HCT116 (cell line): ENCODE data around the gene KCND2. TPM values are rescaled to one million over a fixed set of nuclear protein-coding genes. Genes with fewer than 3 reads are reported as not detected.

Experiments
- ATAC-seq: fragments of 200-7000 bp; cut with Tn5 transposase; 2 replicates; pipeline ENCODE4 v1.9.1; 2020; ENCODE audit warnings: mild to moderate bottlenecking, moderate library complexity
- BruUV-seq: library from RNA; stranded (reverse); fragments of 400-500 nt; replicated peaks from 2 replicates; lab custom pipeline; 2021; lab: Mats Ljungman, UMichigan
- CTCF ChIA-PET: fragments of 300-600 bp; sonication (Branson Sonifier 250); formaldehyde crosslinking; loops from one replicate; lab custom pipeline; 2021; ENCODE audit warnings: antibody characterized with exemption; lab: Charles Lee
- POLR2A ChIA-PET: fragments of 300-600, 350-600 bp; sonication (Branson Sonifier 250); formaldehyde crosslinking; loops from one replicate; lab custom pipeline; 2021; ENCODE audit warnings: antibody characterized with exemption; lab: Charles Lee
- RAD21 ChIA-PET, 2 experiments: fragments of 300-600 bp; sonication (Branson Sonifier 250); formaldehyde crosslinking; loops; one replicate each; lab custom pipeline; 2023; ENCODE audit warnings: low total read pairs in 2 of 2; ENCODE audit not compliant: uncharacterized antibody in 2 of 2, unreplicated experiment in 2 of 2, low non-redundant PET in 1 of 2; lab: Charles Lee
- DNase-seq: peaks from one replicate; pipeline ENCODE4 v3.0.0-alpha.2; 2010; ENCODE audit warnings: low read depth, low spot score
- H2AFZ ChIP-seq: fragments of 200-600 bp; shearing (Covaris generic), sonication (generic); 2 replicates; pipeline ENCODE4 v1.6.1; 2017; ENCODE audit warnings: low read depth, mixed run types, mixed read lengths, antibody characterized with exemption, low read length; ENCODE audit not compliant: poor library complexity, severe bottlenecking
- H3K27ac ChIP-seq: 2 replicates; pipeline ENCODE4 v1.5.1; 2012; ENCODE audit warnings: low read depth, low read length
- H3K27me3 ChIP-seq: fragments of 200-600 bp; sonication (generic); 2 replicates; pipeline ENCODE4 v1.6.1; 2016; ENCODE audit warnings: mixed run types, low read length, mixed read lengths; ENCODE audit not compliant: insufficient read depth
- H3K36me3 ChIP-seq, 2 experiments: fragments of 200-500 bp in 1 of 2; fragments of 200-600 bp in 1 of 2; sonication (Bioruptor generic) in 1 of 2; sonication (generic) in 1 of 2; 2 replicates each; pipeline versions ENCODE4 v1.5.1 to v1.6.1; 2014 to 2016; ENCODE audit warnings: low read length in 2 of 2, inconsistent platforms in 1 of 2, mixed read lengths in 1 of 2, mixed run types in 1 of 2; ENCODE audit not compliant: insufficient read depth in 2 of 2, control insufficient read depth in 1 of 2
- H3K4me1 ChIP-seq, 2 experiments: fragments of 200-600 bp in 1 of 2; sonication (generic) in 1 of 2; 2 replicates each; pipeline versions ENCODE4 v1.5.1 to v1.6.1; 2012 to 2017; ENCODE audit warnings: low read length in 2 of 2, inconsistent platforms in 1 of 2, mild to moderate bottlenecking in 1 of 2, mixed read lengths in 1 of 2, mixed run types in 1 of 2, moderate library complexity in 1 of 2; ENCODE audit not compliant: insufficient read depth in 2 of 2, control insufficient read depth in 1 of 2
- H3K4me2 ChIP-seq: fragments of 200-600 bp; sonication (generic); 2 replicates; pipeline ENCODE4 v1.6.1; 2017; ENCODE audit warnings: mixed run types, low read length, mixed read lengths
- H3K4me3 ChIP-seq, 2 experiments: fragments of 200-600 bp in 1 of 2; sonication (generic) in 1 of 2; replicated peaks in 1 of 2; 2 replicates each; pipeline ENCODE4 v1.5.1; 2011 to 2016; ENCODE audit warnings: low read length in 2 of 2, control low read depth in 1 of 2, low read depth in 1 of 2, mild to moderate bottlenecking in 1 of 2, mixed read lengths in 1 of 2, mixed run types in 1 of 2
- H3K79me2 ChIP-seq: fragments of 200-600 bp; sonication (generic); 2 replicates; pipeline ENCODE4 v1.6.1; 2017; ENCODE audit warnings: mild to moderate bottlenecking, mixed run types, low read length, moderate library complexity, mixed read lengths; ENCODE audit not compliant: insufficient read depth
- H3K9ac ChIP-seq: fragments of 200-600 bp; sonication (generic); 2 replicates; pipeline ENCODE4 v1.6.1; 2016; ENCODE audit warnings: low read length, mixed read lengths
- H3K9me2 ChIP-seq: fragments of 200-600 bp; sonication (generic), shearing (Covaris generic); 2 replicates; pipeline ENCODE4 v1.6.1; 2017; ENCODE audit warnings: mixed run types, mild to moderate bottlenecking, moderate library complexity; ENCODE audit not compliant: insufficient read depth
- H3K9me3 ChIP-seq, 2 experiments: fragments of 200-500 bp in 1 of 2; fragments of 200-600 bp in 1 of 2; sonication (Bioruptor generic) in 1 of 2; sonication (generic) in 1 of 2; 2 replicates each; pipeline ENCODE4 v1.6.1; 2014 to 2017; ENCODE audit warnings: low read length in 2 of 2, mixed read lengths in 2 of 2, inconsistent platforms in 1 of 2, low read depth in 1 of 2, mild to moderate bottlenecking in 1 of 2, mixed run types in 1 of 2, moderate library complexity in 1 of 2; ENCODE audit not compliant: control insufficient read depth in 1 of 2, insufficient read depth in 1 of 2
- H4K20me1 ChIP-seq: fragments of 200-600 bp; sonication (generic), shearing (Covaris generic); 2 replicates; pipeline ENCODE4 v1.6.1; 2017; ENCODE audit warnings: mixed run types, mild to moderate bottlenecking, moderate library complexity; ENCODE audit not compliant: insufficient read depth
- CEBPB ChIP-seq: IDR thresholded peaks from 2 replicates; pipeline ENCODE4 v1.6.1; 2012; ENCODE audit warnings: low read depth
- EZH2 ChIP-seq: fragments of 200-600 bp; sonication (generic); IDR thresholded peaks from 2 replicates; pipeline ENCODE4 v1.6.1; 2017; ENCODE audit warnings: antibody characterized with exemption, mixed run types
- FOSL1 ChIP-seq: IDR thresholded peaks from 2 replicates; pipeline ENCODE4 v1.6.1; 2012; ENCODE audit warnings: low read depth
- POLR2A ChIP-seq: IDR thresholded peaks from 2 replicates; pipeline ENCODE4 v1.7.0; 2011; ENCODE audit warnings: borderline replicate concordance; ENCODE audit not compliant: insufficient read depth, insufficient read length; ENCODE audit errors: extremely low read depth
- SP1 ChIP-seq: IDR thresholded peaks from 2 replicates; pipeline ENCODE4 v1.6.1; 2012; ENCODE audit warnings: low read depth
- YY1 ChIP-seq: IDR thresholded peaks from 2 replicates; pipeline ENCODE4 v1.6.1; 2011; ENCODE audit warnings: low read length, low read depth, moderate library complexity, mild to moderate bottlenecking; ENCODE audit not compliant: insufficient replicate concordance; ENCODE audit errors: extremely low read depth
- intact Hi-C: fragments of 100-400 bp; cut with micrococcal nuclease; formaldehyde crosslinking; loops from 2 replicates; pipeline ENCODE4 v1.10.0; 2022
- total RNA-seq: library from RNA; stranded (reverse); gene quantifications from one replicate; pipeline ENCODE4 v1.2.1, GENCODE V29; 2021; ENCODE audit not compliant: unreplicated experiment
- TF ChIP-seq, protein P1 (sequence below): IDR thresholded peaks from 2 replicates; pipeline ENCODE4 v1.6.1; 2012

KCND2 gene
- total RNA-seq, 1 experiment from 2014 or later = 0.05 TPM

DNA sequence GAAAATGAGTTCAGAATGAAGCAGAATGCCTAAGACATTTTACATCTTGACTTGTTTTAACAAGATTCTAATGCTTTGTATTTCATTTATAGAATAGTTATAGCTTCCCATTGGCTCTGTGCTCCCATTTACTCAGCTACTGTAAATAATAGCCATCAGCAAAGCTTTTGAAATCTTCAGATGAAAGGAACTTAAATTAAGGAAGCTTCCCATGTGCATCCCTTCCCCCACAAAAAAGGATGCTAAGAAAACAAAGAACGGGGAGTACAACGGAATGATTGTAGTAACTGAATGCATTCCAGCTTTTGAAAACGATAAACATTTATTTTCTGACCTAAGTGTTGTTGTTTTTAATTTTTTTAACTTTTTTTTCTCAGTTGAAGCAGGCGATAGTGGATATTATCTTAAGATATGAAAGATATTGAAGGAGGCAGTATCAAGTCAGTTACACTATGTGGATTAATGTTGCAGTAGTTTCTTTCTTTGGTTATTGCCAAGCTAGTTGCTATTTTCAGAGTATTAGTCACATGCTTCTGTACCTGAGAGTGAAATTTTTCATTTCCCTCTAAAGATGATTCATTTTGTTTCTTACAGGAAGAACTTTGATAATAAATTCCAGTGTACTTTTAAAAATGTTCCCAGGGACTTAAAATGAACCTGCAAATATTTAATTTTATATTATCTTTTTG is 129.2 kb downstream of the KCND2 start:
- Histone ChIP-seq H3K79me2 (no peaks in the 10 kb centered on the region), H3K27me3 (no peaks in the 10 kb centered on the region), H3K27ac (no peak overlapping the region), H2AFZ (peak overlapping the region; percentile 65), H4K20me1 (no peaks in the 10 kb centered on the region), H3K4me2 (peak overlapping the region; percentile 39; the same call in 1 of the 2 replicates), H3K4me1 (peaks cover 0 to 13% of the 10 kb centered on the region in 2 experiments; a peak in 2 of 4 replicates), H3K9ac (no peak overlapping the region), H3K36me3 (no peaks in the 10 kb centered on the region), H3K9me2 (no peaks in the 10 kb centered on the region), H3K9me3 (no peaks in the 10 kb centered on the region), H3K4me3 (no peak overlapping the region)
- no peak for ATAC-seq
- RAD21 ChIA-PET = no interaction called here
- DNase-seq = no peak
- intact Hi-C loops = no loop called here
- POLR2A ChIA-PET = no interaction called here
- TF ChIP-seq CEBPB (no peak), SP1 (peak; percentile 34; the same call in 1 of the 2 replicates), YY1 (no peak), EZH2 (no peak), POLR2A (no peak), FOSL1 (peak; percentile 45)
- TF ChIP-seq, protein P1, sequence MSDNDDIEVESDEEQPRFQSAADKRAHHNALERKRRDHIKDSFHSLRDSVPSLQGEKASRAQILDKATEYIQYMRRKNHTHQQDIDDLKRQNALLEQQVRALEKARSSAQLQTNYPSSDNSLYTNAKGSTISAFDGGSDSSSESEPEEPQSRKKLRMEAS = 0 out of 2 replicates have a peak, but pooled peaks have one; percentile 24
- BruUV-seq = no TSS peak
- CTCF ChIA-PET = no interaction called here

DNA sequence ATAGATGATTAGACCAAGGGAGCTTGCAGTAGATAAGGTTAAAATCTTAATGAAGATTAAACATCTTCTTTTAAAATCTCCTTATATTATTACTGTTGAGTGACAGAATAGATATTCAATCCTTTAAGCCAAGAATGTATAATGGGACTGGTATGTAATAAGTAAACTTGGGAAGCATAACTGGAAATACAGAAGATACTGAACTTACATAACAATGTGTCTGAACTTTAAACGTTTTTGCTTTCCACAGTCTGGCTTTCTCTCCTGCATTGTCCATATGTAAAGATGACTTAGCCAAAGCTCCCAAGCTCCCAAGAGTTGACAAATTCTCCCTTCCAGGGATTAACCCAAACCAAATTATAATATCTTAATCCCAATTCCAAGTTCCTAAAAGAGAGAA is 129.8 kb downstream of the KCND2 start:
- Histone ChIP-seq H3K36me3 (no peaks in the 10 kb centered on the region), H3K9me3 (no peaks in the 10 kb centered on the region), H3K9me2 (no peaks in the 10 kb centered on the region), H3K79me2 (no peaks in the 10 kb centered on the region), H2AFZ (peak overlapping the region; percentile 65), H3K4me3 (no peak overlapping the region), H3K4me2 (peak overlapping the region; percentile 39; the same call in 1 of the 2 replicates), H3K27ac (no peak overlapping the region), H3K9ac (no peak overlapping the region), H3K4me1 (peaks cover 0 to 13% of the 10 kb centered on the region in 2 experiments; a peak in 2 of 4 replicates), H3K27me3 (no peaks in the 10 kb centered on the region), H4K20me1 (no peaks in the 10 kb centered on the region)
- ChIA-PET CTCF (no interaction called here), POLR2A (no interaction called here), RAD21 (no interaction called here)
- BruUV-seq = no TSS peak
- no peak for ATAC-seq
- TF ChIP-seq POLR2A (no peak), YY1 (no peak)
- intact Hi-C loops = no loop called here
- no peak for DNase-seq
